IPS-18c (cell line): Measurements from ENCODE around the gene RFC2.
"Not testable (repeated sequence)": the region's sequence is repeated elsewhere in the genome, so short reads cannot be mapped to it uniquely, and the experiment has no call there.

ENCODE experiments used
- H3K4me3 ChIP-seq: 2 replicates; pipeline ENCODE4 v1.7.0; 2013; ENCODE audit warnings: low read depth, mild to moderate bottlenecking, low read length, moderate library complexity; ENCODE audit not compliant: insufficient read depth
- H3K9me3 ChIP-seq: one replicate; pipeline ENCODE4 v1.6.1; 2013; ENCODE audit warnings: mild to moderate bottlenecking, low read length, moderate library complexity; ENCODE audit not compliant: control insufficient read depth, insufficient read depth

RFC2 gene

GRCh38 chr7:74228951-74229900, 25.0 kb downstream of the RFC2 start:
- Histone ChIP-seq H3K9me3 (no peaks in the 10 kb centered on the region), H3K4me3 (no peak overlapping the region)

- Histone ChIP-seq H3K4me3 (no peak overlapping the region), H3K9me3 (no peaks in the 10 kb centered on the region)
Observed at GRCh38 chr7:74226633-74227032, 27.6 kb downstream of the RFC2 start.

- Histone ChIP-seq H3K9me3 (no peaks in the 10 kb centered on the region), H3K4me3 (no peak overlapping the region)
Observed at GRCh38 chr7:74225400-74225799, 28.8 kb downstream of the RFC2 start.

GRCh38 chr7:74224907-74225306, 29.3 kb downstream of the RFC2 start:
- H3K4me3 ChIP-seq, H3K9me3 ChIP-seq: not testable (repeated sequence)

- no peaks in the 10 kb centered on the region for H3K9me3 ChIP-seq
- H3K4me3 ChIP-seq: no peak overlapping the region
Observed at GRCh38 chr7:74224511-74224832, 29.7 kb downstream of the RFC2 start.

GRCh38 chr7:74223711-74224510, 30.3 kb downstream of the RFC2 start:
- H3K9me3 ChIP-seq: no peaks in the 10 kb centered on the region
- H3K4me3 ChIP-seq: no peak overlapping the region

GRCh38 chr7:74222851-74223710, 31.1 kb downstream of the RFC2 start:
- Histone ChIP-seq H3K4me3 (no peak overlapping the region), H3K9me3 (no peaks in the 10 kb centered on the region)

GRCh38 chr7:74221713-74222112, 32.5 kb downstream of the RFC2 start:
- Histone ChIP-seq H3K4me3 (no peak overlapping the region), H3K9me3 (no peaks in the 10 kb centered on the region)

GRCh38 chr7:74220229-74220628, 34.0 kb downstream of the RFC2 start:
- Histone ChIP-seq H3K9me3 (no peaks in the 10 kb centered on the region), H3K4me3 (no peak overlapping the region)

- H3K4me3 ChIP-seq: no peak overlapping the region
- H3K9me3 ChIP-seq: no peaks in the 10 kb centered on the region
Observed at GRCh38 chr7:74219416-74219815, 34.8 kb downstream of the RFC2 start.

GRCh38 chr7:74218343-74218698, 35.9 kb downstream of the RFC2 start:
- Histone ChIP-seq H3K9me3 (no peaks in the 10 kb centered on the region), H3K4me3 (no peak overlapping the region)

- no peak overlapping the region for H3K4me3 ChIP-seq
- no peaks in the 10 kb centered on the region for H3K9me3 ChIP-seq
Observed at GRCh38 chr7:74217455-74218342, 36.5 kb downstream of the RFC2 start.

- Histone ChIP-seq H3K4me3 (no peak overlapping the region), H3K9me3 (no peaks in the 10 kb centered on the region)
Observed at GRCh38 chr7:74216361-74216761, 37.8 kb downstream of the RFC2 start.

- no peaks in the 10 kb centered on the region for H3K9me3 ChIP-seq
- H3K4me3 ChIP-seq: no peak overlapping the region
Observed at GRCh38 chr7:74215921-74216320, 38.3 kb downstream of the RFC2 start.

- Histone ChIP-seq H3K9me3 (no peaks in the 10 kb centered on the region), H3K4me3 (no peak overlapping the region)
Observed at GRCh38 chr7:74214816-74215630, 39.2 kb downstream of the RFC2 start.

- no peak overlapping the region for H3K4me3 ChIP-seq
- no peaks in the 10 kb centered on the region for H3K9me3 ChIP-seq
Observed at GRCh38 chr7:74212661-74213060, 41.5 kb downstream of the RFC2 start.
